GM12865 (cell line): ENCODE data around the gene FLCN.
"Not testable (repeated sequence)": the region's sequence is repeated elsewhere in the genome, so short reads cannot be mapped to it uniquely, and the experiment has no call there.

Experiments used
- DNase-seq: peaks from one replicate; pipeline ENCODE4 v3.0.0; 2010; ENCODE audit warnings: low read depth
- H3K4me3 ChIP-seq: 2 replicates; pipeline ENCODE4 v1.5.1; 2011; ENCODE audit warnings: mild to moderate bottlenecking, low read depth, low read length, control low read depth
- CTCF ChIP-seq: IDR thresholded peaks from 2 replicates; pipeline ENCODE4 v1.5.1; 2011; ENCODE audit warnings: low read length, control low read depth, low read depth, inconsistent platforms; ENCODE audit not compliant: insufficient read depth; ENCODE audit errors: missing control alignments

FLCN gene

GRCh38 chr17:17186551-17187505 is 50.1 kb downstream of the FLCN start:
- DNase-seq: no peak
- H3K4me3 ChIP-seq: no peak overlapping the region
- no peak for TF ChIP-seq CTCF

GRCh38 chr17:17186051-17186450 is 50.9 kb downstream of the FLCN start:
- peak; percentile 75 for DNase-seq
- no peak overlapping the region for H3K4me3 ChIP-seq
- no peak for TF ChIP-seq CTCF

GRCh38 chr17:17184985-17185757 is 51.8 kb downstream of the FLCN start:
- not testable (repeated sequence) for H3K4me3 ChIP-seq, DNase-seq

GRCh38 chr17:17183744-17184143 is 53.2 kb downstream of the FLCN start:
- H3K4me3 ChIP-seq: no peak overlapping the region
- no peak for TF ChIP-seq CTCF
- DNase-seq: no peak

- DNase-seq: no peak
- no peak for TF ChIP-seq CTCF
- no peak overlapping the region for H3K4me3 ChIP-seq
These were observed 54.3 kb downstream of the FLCN start for GRCh38 chr17:17182598-17183136.

GRCh38 chr17:17181666-17182597 is 55.0 kb downstream of the FLCN start:
- no peak for TF ChIP-seq CTCF
- peak; percentile 80 for DNase-seq
- no peak overlapping the region for H3K4me3 ChIP-seq
